RWPE1 (cell line): ENCODE measurements around the gene LGI2.

ENCODE experiments used
- CTCF ChIA-PET: fragments of 350-600 bp; sonication (Branson Sonifier 250); formaldehyde crosslinking; extraction: SDS; loops from one replicate; lab custom pipeline; 2021; lab: Yijun Ruan, JAX
- POLR2A ChIA-PET: fragments of 400-600 bp; formaldehyde crosslinking; extraction: SDS; loops from one replicate; lab custom pipeline; 2020; ENCODE audit warnings: antibody characterized with exemption; ENCODE audit not compliant: low non-redundant PET; lab: Yijun Ruan, JAX
- DNase-seq: peaks from one replicate; pipeline ENCODE4 v3.0.0; 2012; ENCODE audit warnings: low spot score
- H3K27ac ChIP-seq: fragments of 450-650 bp; 2 replicates; pipeline ENCODE4 v1.5.1; 2017
- CTCF ChIP-seq: fragments of 450-650 bp; conservative IDR thresholded peaks from 2 replicates; pipeline ENCODE4 v1.5.1; 2017; ENCODE audit warnings: low read depth, mild to moderate bottlenecking

Gene LGI2

GRCh38 chr4:24970635-24971034 lies 60.1 kb downstream of the LGI2 start:
- ChIA-PET POLR2A (no interaction called here), CTCF (no interaction called here)
- no peak overlapping the region for H3K27ac ChIP-seq
- no peak for DNase-seq
- TF ChIP-seq CTCF = no peak

GRCh38 chr4:24970191-24970590 lies 60.6 kb downstream of the LGI2 start:
- no peak for DNase-seq
- ChIA-PET POLR2A (no interaction called here), CTCF (interaction anchor here (0.6 kb wide), 1 partner anchor 10 kb away, joined by 3 read pairs; no protein-coding TSS in a partner anchor)
- no peak for TF ChIP-seq CTCF
- H3K27ac ChIP-seq = no peak overlapping the region

- TF ChIP-seq CTCF = no peak
- ChIA-PET CTCF (no interaction called here), POLR2A (interaction anchor here (0.6 kb wide), 1 partner anchor 354 kb away, joined by 3 read pairs; no protein-coding TSS in a partner anchor)
- no peak for DNase-seq
- no peak overlapping the region for H3K27ac ChIP-seq
These were observed 61.3 kb downstream of the LGI2 start for GRCh38 chr4:24969486-24969885.

- POLR2A ChIA-PET = interaction anchor here (0.6 kb wide), 1 partner anchor 353 kb away, joined by 3 read pairs; no protein-coding TSS in a partner anchor
These were observed 61.8 kb downstream of the LGI2 start for GRCh38 chr4:24968992-24969391.

GRCh38 chr4:24968278-24968677 lies 62.5 kb downstream of the LGI2 start:
- no peak for TF ChIP-seq CTCF
- no peak for DNase-seq
- CTCF ChIA-PET = no interaction called here
- no peak overlapping the region for H3K27ac ChIP-seq
- POLR2A ChIA-PET = no interaction called here

More at GRCh38 chr4:24968992-24969391, 61.8 kb downstream of the LGI2 start:
- H3K27ac ChIP-seq = no peak overlapping the region
- TF ChIP-seq CTCF = no peak
- CTCF ChIA-PET = no interaction called here
- no peak for DNase-seq

GRCh38 chr4:24967346-24967745 lies 63.4 kb downstream of the LGI2 start:
- H3K27ac ChIP-seq = no peak overlapping the region
- no peak for DNase-seq
- POLR2A ChIA-PET = no interaction called here
- TF ChIP-seq CTCF = no peak
- CTCF ChIA-PET = no interaction called here

GRCh38 chr4:24966076-24966475 lies 64.7 kb downstream of the LGI2 start:
- POLR2A ChIA-PET = no interaction called here
- TF ChIP-seq CTCF = no peak
- CTCF ChIA-PET = no interaction called here
- H3K27ac ChIP-seq = no peak overlapping the region
- DNase-seq = no peak
